Thyroid gland (tissue), 4 donors: ENCODE measurements around the gene NTN1. TPM values are rescaled to one million over a fixed set of nuclear protein-coding genes. Genes with fewer than 3 reads are reported as not detected.
A peak's percentile ranks its signal among the peaks of the same experiment; 100 is the strongest.

Experiments used
- DNase-seq, 2 donors: peaks; one replicate each; pipeline ENCODE4 v3.0.0-alpha.2; 2019
- H3K27ac ChIP-seq, 3 donors: fragments of 200-600 bp; sonication (generic); 1 replicate in 2 of 3; 2 replicates in 1 of 3; pipeline ENCODE4 v1.5.1; 2016 to 2019; ENCODE audit warnings: mild to moderate bottlenecking in 1 of 3, moderate library complexity in 1 of 3
- H3K27me3 ChIP-seq: fragments of 200-600 bp; sonication (generic); one replicate; pipeline ENCODE4 v1.5.1; 2019
- H3K36me3 ChIP-seq, 2 donors: fragments of 200-600 bp; sonication (generic); one replicate each; pipeline ENCODE4 v1.5.1; 2016 to 2019
- H3K4me1 ChIP-seq, 2 donors: fragments of 200-600 bp; sonication (generic); one replicate each; pipeline ENCODE4 v1.5.1; 2017 to 2019
- H3K4me3 ChIP-seq, 3 donors: fragments of 200-600 bp; sonication (generic); replicated peaks in 1 of 3; 1 replicate in 2 of 3; 2 replicates in 1 of 3; pipeline ENCODE4 v1.5.1; 2016; ENCODE audit warnings: mild to moderate bottlenecking in 1 of 3
- H3K9me3 ChIP-seq: fragments of 200-600 bp; sonication (generic); one replicate; pipeline ENCODE4 v1.5.1; 2017
- POLR2A ChIP-seq, 2 donors: fragments of 450-650 bp; IDR thresholded peaks; one replicate each; pipeline ENCODE4 v1.6.1; 2017; ENCODE audit warnings: antibody characterized with exemption in 2 of 2, mild to moderate bottlenecking in 2 of 2, moderate library complexity in 1 of 2
- WGBS, 2 donors: methylation state at CpG; one replicate each; pipeline ENCODE4 v1.1.5; 2017; 5-methylcytosine and 5-hydroxymethylcytosine counted together
- intact Hi-C: fragments of 100-400 bp; cut with DNase I; formaldehyde crosslinking; loops from one replicate; pipeline ENCODE4 v1.15.1; 2023
- total RNA-seq, 4 donors: library from RNA; depleted of rRNA; stranded (reverse); fragments of >200 nt; gene quantifications; one replicate each; pipeline ENCODE4 v1.2.3, GENCODE V29; 2016
- TF ChIP-seq, protein P1 (sequence below), 6 experiments: fragments of 200-600 bp in 3 of 6; fragments of 450-650 bp in 3 of 6; sonication (generic) in 3 of 6; IDR thresholded peaks; one replicate each; pipeline ENCODE4 v1.5.1; 2016 to 2019; ENCODE audit warnings: antibody characterized with exemption in 6 of 6, mild to moderate bottlenecking in 2 of 6, inconsistent platforms in 1 of 6, moderate library complexity in 1 of 6

NTN1 gene
- total RNA-seq, 4 donors from 2014 or later, result 4.1 to 9.2 (median 7.1) TPM

DNA sequence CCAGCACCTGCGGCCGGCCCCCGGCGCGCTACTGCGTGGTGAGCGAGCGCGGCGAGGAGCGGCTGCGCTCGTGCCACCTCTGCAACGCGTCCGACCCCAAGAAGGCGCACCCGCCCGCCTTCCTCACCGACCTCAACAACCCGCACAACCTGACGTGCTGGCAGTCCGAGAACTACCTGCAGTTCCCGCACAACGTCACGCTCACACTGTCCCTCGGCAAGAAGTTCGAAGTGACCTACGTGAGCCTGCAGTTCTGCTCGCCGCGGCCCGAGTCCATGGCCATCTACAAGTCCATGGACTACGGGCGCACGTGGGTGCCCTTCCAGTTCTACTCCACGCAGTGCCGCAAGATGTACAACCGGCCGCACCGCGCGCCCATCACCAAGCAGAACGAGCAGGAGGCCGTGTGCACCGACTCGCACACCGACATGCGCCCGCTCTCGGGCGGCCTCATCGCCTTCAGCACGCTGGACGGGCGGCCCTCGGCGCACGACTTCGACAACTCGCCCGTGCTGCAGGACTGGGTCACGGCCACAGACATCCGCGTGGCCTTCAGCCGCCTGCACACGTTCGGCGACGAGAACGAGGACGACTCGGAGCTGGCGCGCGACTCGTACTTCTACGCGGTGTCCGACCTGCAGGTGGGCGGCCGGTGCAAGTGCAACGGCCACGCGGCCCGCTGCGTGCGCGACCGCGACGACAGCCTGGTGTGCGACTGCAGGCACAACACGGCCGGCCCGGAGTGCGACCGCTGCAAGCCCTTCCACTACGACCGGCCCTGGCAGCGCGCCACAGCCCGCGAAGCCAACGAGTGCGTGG is 1.5 kb downstream of the NTN1 start:
- H3K36me3 ChIP-seq, result no peaks in the 10 kb centered on the region
- 3 to 4% methylated on average over 19 to 49 of the region's 106 CpGs for WGBS, 2 donors
- peak overlapping the region in 1 of 3 donors; percentile 49 for H3K4me3 ChIP-seq
- TF ChIP-seq, protein P1, sequence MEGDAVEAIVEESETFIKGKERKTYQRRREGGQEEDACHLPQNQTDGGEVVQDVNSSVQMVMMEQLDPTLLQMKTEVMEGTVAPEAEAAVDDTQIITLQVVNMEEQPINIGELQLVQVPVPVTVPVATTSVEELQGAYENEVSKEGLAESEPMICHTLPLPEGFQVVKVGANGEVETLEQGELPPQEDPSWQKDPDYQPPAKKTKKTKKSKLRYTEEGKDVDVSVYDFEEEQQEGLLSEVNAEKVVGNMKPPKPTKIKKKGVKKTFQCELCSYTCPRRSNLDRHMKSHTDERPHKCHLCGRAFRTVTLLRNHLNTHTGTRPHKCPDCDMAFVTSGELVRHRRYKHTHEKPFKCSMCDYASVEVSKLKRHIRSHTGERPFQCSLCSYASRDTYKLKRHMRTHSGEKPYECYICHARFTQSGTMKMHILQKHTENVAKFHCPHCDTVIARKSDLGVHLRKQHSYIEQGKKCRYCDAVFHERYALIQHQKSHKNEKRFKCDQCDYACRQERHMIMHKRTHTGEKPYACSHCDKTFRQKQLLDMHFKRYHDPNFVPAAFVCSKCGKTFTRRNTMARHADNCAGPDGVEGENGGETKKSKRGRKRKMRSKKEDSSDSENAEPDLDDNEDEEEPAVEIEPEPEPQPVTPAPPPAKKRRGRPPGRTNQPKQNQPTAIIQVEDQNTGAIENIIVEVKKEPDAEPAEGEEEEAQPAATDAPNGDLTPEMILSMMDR (IDR thresholded peaks at IDR 0.05), result no peak
- TF ChIP-seq POLR2A (IDR thresholded peaks at IDR 0.05), result no peak
- intact Hi-C loops, result no loop called here
- no peaks in the 10 kb centered on the region for H3K9me3 ChIP-seq
- H3K27ac ChIP-seq, result no peak overlapping the region
- H3K27me3 ChIP-seq, result peaks cover 11% of the 10 kb centered on the region
- H3K4me1 ChIP-seq, result peaks cover 15 to 24% of the 10 kb centered on the region in 2 donors
- DNase-seq, result no peak

DNA sequence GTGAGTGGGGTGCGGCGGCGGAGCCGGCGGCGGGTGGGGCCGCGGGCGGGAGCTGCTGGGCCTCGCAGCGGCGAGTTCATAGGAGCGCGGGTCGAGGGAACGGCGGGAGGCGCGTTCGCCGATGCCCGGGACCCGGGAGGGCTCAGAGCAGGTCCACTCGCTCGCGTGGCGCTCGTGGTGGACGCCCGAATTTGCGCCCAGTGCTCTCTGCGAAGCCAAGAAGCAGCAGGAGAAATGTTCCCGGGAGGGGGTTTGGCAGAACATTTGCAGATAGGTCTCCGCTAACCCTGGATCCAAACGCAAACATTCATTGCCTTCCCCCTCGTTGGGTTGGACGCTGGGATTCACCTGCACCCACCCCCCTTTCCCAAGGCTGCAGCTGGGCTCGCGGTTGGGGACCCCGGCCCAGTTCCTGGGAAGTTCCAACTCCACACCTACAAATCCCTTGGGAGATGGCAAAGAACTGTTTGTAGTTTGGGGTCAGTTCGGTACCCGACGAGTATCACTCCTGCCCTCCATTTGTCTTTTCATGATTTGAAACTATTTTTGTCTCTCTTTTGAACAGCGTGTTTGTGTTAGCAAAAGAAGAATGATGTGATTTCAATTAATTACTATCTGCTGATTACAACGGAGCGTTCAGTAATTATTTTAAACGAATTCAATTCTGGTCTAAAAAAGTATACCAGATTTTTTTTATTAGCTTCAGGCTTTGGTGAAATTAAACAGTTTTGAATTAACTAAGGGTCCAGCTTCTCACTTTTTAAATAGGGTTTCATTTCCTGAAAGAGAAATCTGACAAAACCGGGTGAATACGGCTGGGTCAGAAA is 2.3 kb downstream of the NTN1 start:
- DNase-seq, result no peak
- no peak for TF ChIP-seq POLR2A (IDR thresholded peaks at IDR 0.05)
- TF ChIP-seq, protein P1 (IDR thresholded peaks at IDR 0.05), result no peak
- Histone ChIP-seq H3K9me3 (no peaks in the 10 kb centered on the region), H3K27ac (no peak overlapping the region), H3K4me1 (peaks cover 15 to 24% of the 10 kb centered on the region in 2 donors), H3K36me3 (no peaks in the 10 kb centered on the region), H3K4me3 (peak overlapping the region in 1 of 3 donors; percentile 15), H3K27me3 (peaks cover 11% of the 10 kb centered on the region)
- intact Hi-C loops, result no loop called here
- WGBS, 2 donors, result 16 to 27% methylated on average over 21 to 35 of the region's 49 CpGs

DNA sequence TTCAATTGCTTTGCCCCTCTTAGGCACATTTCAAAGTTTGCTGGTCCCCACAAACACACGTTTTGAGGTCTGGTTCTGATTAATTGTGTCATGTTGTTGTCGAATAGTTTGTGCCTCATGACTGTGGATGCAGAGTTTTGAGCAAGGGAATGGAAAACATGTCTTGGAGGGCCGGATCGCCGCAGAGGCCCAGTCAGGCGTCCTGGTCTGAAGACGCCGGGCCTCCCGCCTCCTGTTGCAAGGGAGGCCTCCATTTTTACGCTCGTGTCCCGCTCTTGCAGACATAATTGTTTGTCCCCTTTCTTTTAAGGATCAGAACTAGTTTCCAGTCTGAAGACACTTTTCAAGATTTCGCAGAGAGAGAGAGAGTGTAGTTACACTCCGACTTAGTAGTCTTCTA is 3.2 kb downstream of the NTN1 start:
- Histone ChIP-seq H3K27ac (no peak overlapping the region), H3K36me3 (no peaks in the 10 kb centered on the region), H3K27me3 (peaks cover 11% of the 10 kb centered on the region), H3K4me1 (peaks cover 15 to 24% of the 10 kb centered on the region in 2 donors), H3K9me3 (no peaks in the 10 kb centered on the region), H3K4me3 (no peak overlapping the region)
- no peak for DNase-seq
- TF ChIP-seq, protein P1 (IDR thresholded peaks at IDR 0.05), result no peak
- TF ChIP-seq POLR2A (IDR thresholded peaks at IDR 0.05), result no peak
- 75 to 86% methylated on average over 14 of the region's 14 CpGs for WGBS, 2 donors
- intact Hi-C loops, result no loop called here

DNA sequence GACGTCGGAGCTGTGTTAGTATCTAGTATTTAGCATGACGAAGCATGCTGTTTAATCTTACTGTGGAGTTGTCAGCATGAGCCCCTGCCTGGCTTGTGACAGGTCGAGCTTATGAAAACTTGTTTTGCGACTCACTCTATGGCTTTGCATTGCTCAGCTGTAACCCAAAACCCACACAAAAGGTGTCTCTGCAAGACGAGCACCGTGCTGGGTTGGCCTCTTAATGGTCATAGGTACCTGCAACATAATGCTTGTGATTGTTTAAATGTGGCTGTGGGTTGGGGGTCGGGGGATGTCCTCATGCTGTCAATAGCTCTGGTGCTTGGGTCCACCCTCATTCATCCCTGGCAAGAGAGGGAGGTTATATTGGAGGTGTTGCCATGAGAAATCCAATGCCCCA is 5.4 kb downstream of the NTN1 start:
- H3K27me3 ChIP-seq, result peaks cover 11% of the 10 kb centered on the region
- intact Hi-C loops, result no loop called here
- no peak for TF ChIP-seq POLR2A (IDR thresholded peaks at IDR 0.05)
- TF ChIP-seq, protein P1 (IDR thresholded peaks at IDR 0.05), result no peak
- H3K9me3 ChIP-seq, result no peaks in the 10 kb centered on the region
- no peak overlapping the region for H3K4me3 ChIP-seq
- no peak for DNase-seq
- 76 to 86% methylated on average over 7 to 8 of the region's 8 CpGs for WGBS, 2 donors
- H3K36me3 ChIP-seq, result no peaks in the 10 kb centered on the region
- peaks cover 14 to 18% of the 10 kb centered on the region in 2 donors for H3K4me1 ChIP-seq
- H3K27ac ChIP-seq, result no peak overlapping the region
